GM18951 (cell line): Measurements from ENCODE around the gene COG4.
A peak's percentile ranks its signal among the peaks of the same experiment; 100 is the strongest.

Experiments used
- POLR2A ChIP-seq: IDR thresholded peaks from 4 replicates; pipeline ENCODE4 v1.6.1; 2011; ENCODE audit warnings: mild to moderate bottlenecking; ENCODE audit not compliant: insufficient read length, insufficient read depth; ENCODE audit errors: extremely low read depth
- in situ Hi-C: fragments of 300-500 bp; cut with MboI; formaldehyde crosslinking; loops from one replicate; pipeline ENCODE4 v1.12.0; 2022; ENCODE audit warnings: low sequenced_read_pairs, mixed read lengths, inconsistent platforms; ENCODE audit not compliant: unreplicated experiment

COG4 gene

GRCh38 chr16:70523076-70523742 lies at the start of gene COG4:
COG4 (minus strand) TSS chr16:70523554; CDS start chr16:70523543, 11 bp downstream.
- TF ChIP-seq POLR2A: peak; percentile 87
- in situ Hi-C loops: no loop called here

- in situ Hi-C loops: no loop called here
- no peak for TF ChIP-seq POLR2A
Measured at GRCh38 chr16:70572926-70573270, 49.5 kb upstream of the COG4 start.

- TF ChIP-seq POLR2A: peak; percentile 10
- in situ Hi-C loops: no loop called here
Measured at GRCh38 chr16:70572050-70572925, 48.9 kb upstream of the COG4 start.

GRCh38 chr16:70571623-70572022 lies 48.3 kb upstream of the COG4 start:
- no peak for TF ChIP-seq POLR2A
- in situ Hi-C loops: no loop called here

DNA sequence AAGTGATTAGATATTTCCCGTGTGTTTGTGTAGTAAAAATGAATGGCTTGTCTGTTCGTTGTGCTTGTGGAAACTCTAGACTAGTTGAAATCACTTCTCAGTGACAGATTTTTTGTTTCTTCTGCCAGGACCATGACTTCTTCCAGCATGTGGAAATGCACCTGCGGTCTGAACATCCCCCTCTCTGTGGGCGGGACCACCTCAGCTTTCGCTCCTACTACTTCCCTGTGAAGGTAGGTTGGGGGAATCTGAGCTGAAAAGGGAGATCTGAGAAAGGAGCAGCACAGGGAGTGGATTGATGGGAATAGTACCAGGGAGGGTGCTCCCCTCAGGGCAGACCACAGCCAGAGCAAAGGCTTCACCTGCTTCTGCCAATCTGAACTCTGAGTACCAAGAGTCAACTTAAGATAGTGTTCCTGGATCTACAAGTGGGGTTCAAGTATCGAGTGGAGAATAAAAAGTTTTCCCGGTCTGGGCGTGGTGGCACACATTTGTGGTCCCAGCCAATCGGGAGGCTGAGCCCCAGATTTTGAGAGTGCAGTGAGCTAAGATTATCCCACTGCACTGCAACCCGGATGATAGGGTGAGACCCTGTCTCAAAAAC lies 47.7 kb upstream of the COG4 start:
- in situ Hi-C loops: no loop called here
- TF ChIP-seq POLR2A: no peak

DNA sequence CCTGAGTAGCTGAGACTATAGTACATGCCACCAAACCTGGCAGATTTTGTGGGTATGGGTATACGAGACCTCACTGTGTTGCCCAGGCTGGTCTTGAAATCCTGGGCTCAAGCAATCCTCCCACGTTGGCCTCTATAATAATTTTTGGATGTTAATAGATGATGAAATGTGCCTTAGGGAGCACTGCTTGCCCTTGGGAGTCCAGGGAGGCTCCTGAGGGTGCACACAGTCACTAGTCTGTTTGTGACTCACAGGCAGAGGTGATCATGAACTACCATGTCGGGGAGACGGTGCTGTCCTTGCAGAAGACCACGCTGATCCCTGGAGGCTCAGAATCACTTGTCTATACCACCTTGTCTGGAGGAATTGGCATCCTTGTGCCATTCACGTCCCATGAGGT lies 46.4 kb upstream of the COG4 start:
- TF ChIP-seq POLR2A: no peak
- in situ Hi-C loops: no loop called here

DNA sequence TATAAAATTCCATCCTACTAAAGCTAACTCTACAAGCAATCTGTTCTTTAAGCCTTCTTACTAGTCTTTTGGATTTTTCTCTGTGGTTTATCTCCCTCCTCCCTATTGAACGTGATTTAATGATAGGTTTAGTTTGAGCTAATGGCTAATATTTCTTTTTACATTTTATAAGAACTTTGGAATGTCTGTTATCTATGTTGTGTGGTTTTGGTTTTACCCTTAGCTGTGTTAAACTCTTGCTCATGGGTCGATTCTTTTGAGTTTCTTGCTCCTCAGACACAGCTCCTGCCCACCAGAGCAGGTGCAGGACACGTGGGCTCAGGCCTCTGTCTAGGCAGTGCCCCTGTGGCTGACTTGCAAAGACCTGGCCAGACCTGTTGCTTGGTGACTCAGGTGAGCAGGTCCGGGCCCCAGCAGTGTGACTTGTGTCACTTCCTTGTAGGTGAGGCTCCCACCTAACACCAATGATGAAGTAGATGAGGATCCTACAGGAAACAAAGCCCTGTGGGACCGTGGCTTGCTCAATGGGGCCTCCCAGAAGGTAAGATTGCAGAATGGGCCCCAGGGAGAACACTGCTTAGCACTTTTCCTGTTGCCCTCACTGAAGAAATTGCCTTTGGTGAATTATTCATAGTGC lies 45.4 kb upstream of the COG4 start:
- in situ Hi-C loops: no loop called here
- TF ChIP-seq POLR2A: no peak

- in situ Hi-C loops: no loop called here
- TF ChIP-seq POLR2A: no peak
Measured at GRCh38 chr16:70565053-70565452, 41.7 kb upstream of the COG4 start.

GRCh38 chr16:70563636-70564035 lies 40.3 kb upstream of the COG4 start:
- no peak for TF ChIP-seq POLR2A
- in situ Hi-C loops: no loop called here

GRCh38 chr16:70561623-70562022 lies 38.3 kb upstream of the COG4 start:
- TF ChIP-seq POLR2A: no peak
- in situ Hi-C loops: no loop called here

GRCh38 chr16:70556063-70556462 lies 32.7 kb upstream of the COG4 start:
- TF ChIP-seq POLR2A: no peak
- in situ Hi-C loops: no loop called here

DNA sequence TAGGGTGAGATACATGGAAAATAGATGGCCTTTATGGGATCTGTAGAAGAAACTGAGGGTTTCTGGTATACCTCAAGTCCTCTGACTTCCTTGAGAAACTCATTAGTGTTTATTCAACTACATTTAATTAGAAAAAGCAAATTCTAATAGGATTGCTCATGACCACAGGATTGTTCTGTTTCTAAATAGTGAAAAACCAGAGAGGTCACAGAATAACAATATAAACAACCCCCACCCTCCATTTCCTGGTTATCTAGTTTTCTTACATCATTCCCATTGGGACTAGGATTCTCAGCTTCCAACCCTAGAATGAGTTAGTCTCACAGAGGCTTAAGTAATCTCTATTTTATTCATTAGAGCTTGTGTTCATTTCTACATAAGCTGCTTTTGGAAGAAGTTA lies 30.3 kb upstream of the COG4 start:
- in situ Hi-C loops: no loop called here
- no peak for TF ChIP-seq POLR2A

DNA sequence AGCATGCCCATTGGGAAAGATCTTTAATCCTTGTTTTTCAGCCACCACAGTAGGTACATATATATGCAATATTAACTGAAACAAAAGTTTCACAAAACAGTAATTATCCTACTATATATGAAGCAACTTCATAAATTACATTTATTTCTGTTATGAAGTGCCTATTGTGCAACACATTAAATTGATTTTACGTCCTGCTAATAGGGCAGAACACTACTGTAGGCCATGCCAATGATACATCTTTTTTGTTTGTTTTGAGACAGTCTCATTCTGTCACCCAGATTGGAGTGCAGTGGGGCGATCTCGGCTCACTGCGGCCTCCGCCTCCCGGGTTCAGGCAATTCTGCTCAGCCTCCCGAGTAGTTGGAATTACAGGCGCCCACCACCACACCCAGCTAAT lies 29.3 kb upstream of the COG4 start:
- in situ Hi-C loops: no loop called here
- no peak for TF ChIP-seq POLR2A

GRCh38 chr16:70551788-70552187 lies 28.4 kb upstream of the COG4 start:
- in situ Hi-C loops: no loop called here
- no peak for TF ChIP-seq POLR2A

DNA sequence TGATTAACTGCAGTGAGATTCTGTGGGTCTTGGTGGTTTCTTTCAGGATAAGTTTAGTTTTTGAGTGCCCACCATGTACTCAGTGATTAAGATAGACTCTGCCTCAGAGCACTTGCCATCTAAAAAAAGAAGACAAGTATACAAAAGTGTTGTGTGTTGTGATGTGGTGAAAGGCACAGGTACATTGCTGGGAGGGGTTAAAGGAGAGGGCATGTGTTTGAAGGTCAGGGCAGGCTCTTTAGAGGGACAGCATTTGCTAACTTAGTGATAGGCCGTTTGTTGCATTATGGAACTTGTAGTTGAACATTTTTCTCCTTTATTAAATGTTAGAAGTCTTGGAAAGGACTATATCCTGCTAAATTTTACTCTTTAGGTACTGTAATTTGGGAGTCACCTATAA lies 26.7 kb upstream of the COG4 start:
- in situ Hi-C loops: no loop called here
- TF ChIP-seq POLR2A: no peak
